Ecto neural progenitor cell (in vitro differentiated cells): ENCODE measurements around the gene CPNE8.

Experiments
- DNase-seq: peaks from one replicate; pipeline ENCODE4 v3.0.0-alpha.2; 2018; ENCODE audit warnings: low spot score

Gene CPNE8

GRCh38 chr12:38629064-38629463, 276.3 kb downstream of the CPNE8 start:
- DNase-seq: no peak

DNA sequence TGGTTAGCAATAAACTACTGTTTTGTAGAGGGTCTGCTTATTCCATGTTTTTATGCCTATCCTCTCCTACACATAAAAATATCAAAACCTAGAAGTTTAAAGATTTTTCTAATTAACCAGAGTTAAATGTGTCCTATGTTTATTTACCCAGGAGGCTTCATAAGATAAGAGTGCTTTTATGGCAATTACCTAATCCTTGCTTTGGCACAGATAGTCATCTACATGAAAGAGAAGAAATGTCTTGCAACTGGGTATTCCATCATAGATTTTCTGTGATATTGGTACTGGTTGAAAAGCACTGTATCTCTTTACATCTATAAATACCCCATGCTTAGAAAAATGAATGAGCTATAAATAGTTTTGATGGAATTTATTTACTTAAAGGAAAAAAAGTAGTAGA, 277.1 kb downstream of the CPNE8 start:
- no peak for DNase-seq

- no peak for DNase-seq
Observed at GRCh38 chr12:38625306-38625705, 280.1 kb downstream of the CPNE8 start.

GRCh38 chr12:38614171-38614570, 291.2 kb downstream of the CPNE8 start:
- no peak for DNase-seq

DNA sequence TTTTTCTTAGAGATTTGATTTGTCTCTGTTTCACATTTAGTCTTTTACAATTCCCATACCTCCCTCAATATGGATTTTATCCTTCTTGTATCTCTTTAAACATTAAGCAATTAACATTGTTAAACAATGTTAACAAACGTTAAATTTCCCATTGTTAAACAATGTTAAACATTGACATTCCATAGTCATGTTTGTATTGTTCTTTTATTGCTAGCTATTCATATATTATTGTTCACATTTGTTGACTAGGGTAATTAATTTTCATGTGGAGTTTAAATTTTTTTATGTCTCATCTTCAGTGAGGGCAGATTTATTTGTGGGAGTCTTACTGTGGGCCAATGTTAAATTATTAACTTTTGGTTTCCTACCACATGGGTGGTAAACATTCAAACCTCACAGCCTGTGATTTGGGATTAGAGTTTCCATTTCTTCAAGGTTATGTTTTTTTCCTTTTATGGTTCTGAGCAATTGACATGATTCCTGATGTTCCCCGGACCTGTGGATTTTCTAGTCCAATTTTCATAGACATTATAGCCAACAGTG, 294.5 kb downstream of the CPNE8 start:
- DNase-seq: no peak

- DNase-seq: no peak
Observed at GRCh38 chr12:38607295-38607694, 298.1 kb downstream of the CPNE8 start.
